ENCODE results near the gene PZP. TPM values are rescaled to one million over a fixed set of nuclear protein-coding genes. Genes with fewer than 3 reads are reported as not detected.
"Not testable (repeated sequence)": the region's sequence is repeated elsewhere in the genome, so short reads cannot be mapped to it uniquely, and the experiment has no call there.

Gene PZP
- total RNA-seq, 1 donor, result not detected

- no peak overlapping the region for H3K4me3 ChIP-seq (ENCODE audit: low read depth, low read length)
- DNase-seq (ENCODE audit: low read depth), result no peak
- no peak for TF ChIP-seq CTCF (IDR thresholded peaks at IDR 0.05; ENCODE audit: insufficient read depth, low read depth, low read length)
These were observed 27.3 kb upstream of the PZP start for GRCh38 chr12:9235519-9235918.

GRCh38 chr12:9227950-9228349 is 19.8 kb upstream of the PZP start:
- TF ChIP-seq CTCF (IDR thresholded peaks at IDR 0.05; ENCODE audit: insufficient read depth, low read depth, low read length), result no peak
- no peak overlapping the region for H3K4me3 ChIP-seq (ENCODE audit: low read depth, low read length)

GRCh38 chr12:9223830-9224229 is 15.6 kb upstream of the PZP start:
- no peak for TF ChIP-seq CTCF (IDR thresholded peaks at IDR 0.05; ENCODE audit: insufficient read depth, low read depth, low read length)
- no peak for DNase-seq (ENCODE audit: low read depth)
- no peak overlapping the region for H3K4me3 ChIP-seq (ENCODE audit: low read depth, low read length)

More at GRCh38 chr12:9227950-9228349, 19.8 kb upstream of the PZP start:
- peak; percentile 18 for DNase-seq (ENCODE audit: low read depth)

GRCh38 chr12:9221483-9221882 is 13.3 kb upstream of the PZP start:
- no peak for DNase-seq (ENCODE audit: low read depth)
- TF ChIP-seq CTCF (IDR thresholded peaks at IDR 0.05; ENCODE audit: insufficient read depth, low read depth, low read length), result no peak
- H3K4me3 ChIP-seq (ENCODE audit: low read depth, low read length), result no peak overlapping the region

- not testable (repeated sequence) for DNase-seq (ENCODE audit: low read depth)
These were observed 12.8 kb upstream of the PZP start for GRCh38 chr12:9221011-9221410.

GRCh38 chr12:9214534-9214933 is 6.3 kb upstream of the PZP start:
- no peak for TF ChIP-seq CTCF (IDR thresholded peaks at IDR 0.05; ENCODE audit: insufficient read depth, low read depth, low read length)
- DNase-seq (ENCODE audit: low read depth), result no peak

More at GRCh38 chr12:9221011-9221410, 12.8 kb upstream of the PZP start:
- not testable (repeated sequence) for H3K4me3 ChIP-seq (ENCODE audit: low read depth, low read length)

GRCh38 chr12:9211687-9212086 is 3.5 kb upstream of the PZP start:
- TF ChIP-seq CTCF (IDR thresholded peaks at IDR 0.05; ENCODE audit: insufficient read depth, low read depth, low read length), result no peak
- no peak overlapping the region for H3K4me3 ChIP-seq (ENCODE audit: low read depth, low read length)
- DNase-seq (ENCODE audit: low read depth), result no peak

More at GRCh38 chr12:9214534-9214933, 6.3 kb upstream of the PZP start:
- no peak overlapping the region for H3K4me3 ChIP-seq (ENCODE audit: low read depth, low read length)

Measured in fibroblast of villous mesenchyme (primary cell).